Endometrium (tissue), 2 donors: ENCODE measurements around the gene SYTL2.

ENCODE experiments used
- FAIRE-seq: peaks from 2 replicates; lab custom pipeline; 2012; peaks lifted over from hg19 to GRCh38; lab: Jason Lieb, UNC
- donor health status: control.
- donor health status: control.

SYTL2 gene

DNA sequence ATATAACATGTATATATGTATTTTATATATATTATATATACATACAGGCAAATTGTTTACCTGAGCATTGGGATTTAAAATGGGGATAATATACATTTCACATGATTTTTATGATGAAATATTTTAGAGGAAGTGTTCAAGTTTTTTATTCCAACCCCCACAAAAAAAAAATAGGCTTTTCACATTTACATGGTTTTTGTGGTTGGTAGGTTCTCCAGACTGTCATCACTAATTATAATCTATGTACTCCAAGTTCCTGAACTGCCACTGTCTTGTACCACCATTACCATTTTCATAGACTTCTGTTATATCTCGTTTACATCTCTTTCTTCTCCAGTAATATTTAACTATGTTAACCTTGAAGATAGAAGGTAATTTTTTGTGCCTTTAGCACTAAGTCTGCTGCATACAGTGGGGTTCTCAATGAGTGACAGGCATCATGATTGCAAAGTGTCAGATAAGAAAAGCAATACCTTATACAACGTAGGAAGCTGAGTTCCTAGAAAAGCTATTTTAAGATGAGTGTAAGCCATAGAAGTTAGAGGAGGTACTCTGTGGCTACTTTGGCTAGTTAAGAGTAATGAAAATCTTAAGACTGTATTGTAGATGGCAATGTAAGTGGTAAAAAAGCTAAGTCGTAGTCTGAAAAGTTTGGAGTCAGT is 158.0 kb downstream of the SYTL2 start:
- FAIRE-seq = no peak

DNA sequence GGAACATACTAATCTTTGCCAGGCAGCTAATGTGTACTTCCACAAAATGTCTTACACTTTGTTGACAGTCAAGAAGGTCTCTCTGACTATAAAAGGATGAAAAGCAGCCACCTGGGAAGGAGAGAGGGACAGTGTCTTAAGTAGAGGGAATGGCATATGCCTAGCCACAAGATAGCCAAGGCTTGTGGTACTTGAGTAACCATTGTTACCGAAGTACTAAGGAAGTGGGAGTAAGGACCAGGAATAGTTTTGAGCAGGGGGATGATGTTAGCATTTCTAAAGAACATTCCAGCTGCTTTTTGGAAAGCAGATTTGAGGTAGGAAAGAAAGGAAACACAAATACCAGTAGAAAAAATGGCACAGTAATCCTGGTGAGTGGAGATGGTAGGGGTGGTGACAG is 159.8 kb downstream of the SYTL2 start:
- FAIRE-seq = no peak

DNA sequence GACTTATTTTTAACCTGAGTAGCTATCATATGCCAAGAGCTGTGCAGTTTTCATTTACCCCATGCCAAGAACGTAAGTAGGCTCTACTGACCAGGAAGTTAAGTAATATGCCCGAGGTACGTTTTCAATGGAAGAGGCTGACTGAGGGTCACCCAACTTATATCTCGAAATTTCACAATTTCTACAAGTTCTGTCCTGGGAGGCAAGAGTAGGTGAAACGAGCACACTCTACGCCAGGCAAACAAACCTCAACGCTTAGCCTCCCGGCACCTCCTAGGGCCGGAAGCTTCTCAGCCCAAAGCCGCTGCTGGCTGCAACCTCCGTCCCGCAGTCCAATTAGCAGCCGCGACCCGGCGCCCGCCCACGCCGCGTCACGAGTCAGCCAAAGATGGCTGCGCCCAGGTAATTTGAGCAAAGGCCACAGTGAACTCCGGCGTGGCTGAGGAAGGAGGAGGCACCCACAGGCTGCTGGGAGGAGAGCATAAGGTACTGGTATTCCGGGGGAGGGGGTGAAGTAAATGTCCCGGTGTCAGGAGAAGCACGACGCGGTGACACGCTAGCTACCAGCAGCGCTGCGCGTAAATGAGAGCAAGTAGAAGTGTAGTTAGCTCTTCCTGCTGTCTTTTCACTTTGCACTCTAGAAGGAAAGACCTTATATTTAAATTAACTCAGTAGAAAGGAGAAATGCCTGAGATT is 163.2 kb downstream of the SYTL2 start, which contains the start of gene TMEM126A:
Gene TMEM126A (plus strand): TSS at position 364 of the 696 bp plus-strand sequence. CDS start 2,289 bp downstream, outside the sequence.
- no peak for FAIRE-seq

DNA sequence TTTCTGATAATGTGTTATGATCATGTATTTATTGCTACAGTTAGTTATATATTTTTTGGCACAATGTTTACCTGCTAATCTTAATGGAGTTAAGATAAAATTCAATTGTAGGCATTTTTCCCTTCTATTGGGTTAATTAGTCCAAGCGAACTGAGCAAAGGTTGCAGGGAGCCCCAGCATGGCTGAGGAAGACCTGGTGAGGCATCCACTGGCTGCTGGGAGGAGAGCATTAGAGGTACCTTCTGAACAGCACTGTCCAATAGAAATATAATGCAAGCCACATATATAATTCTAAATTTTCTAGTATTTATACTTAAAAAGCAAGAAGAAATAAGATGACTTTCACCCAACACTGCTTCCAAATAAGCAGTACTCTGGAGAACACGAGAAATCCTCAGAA is 163.9 kb downstream of the SYTL2 start:
- FAIRE-seq = no peak
